HG03565 (cell line): ENCODE results near the gene TMBIM6.
"Not testable (repeated sequence)": the region's sequence is repeated elsewhere in the genome, so short reads cannot be mapped to it uniquely, and the experiment has no call there.

Source experiments
- ATAC-seq: cut with Tn5 transposase; IDR thresholded peaks from one replicate; pipeline ENCODE4 v1.9.1; 2021; ENCODE audit warnings: mild to moderate bottlenecking, moderate library complexity; ENCODE audit not compliant: unreplicated experiment

The TMBIM6 gene, protein sequence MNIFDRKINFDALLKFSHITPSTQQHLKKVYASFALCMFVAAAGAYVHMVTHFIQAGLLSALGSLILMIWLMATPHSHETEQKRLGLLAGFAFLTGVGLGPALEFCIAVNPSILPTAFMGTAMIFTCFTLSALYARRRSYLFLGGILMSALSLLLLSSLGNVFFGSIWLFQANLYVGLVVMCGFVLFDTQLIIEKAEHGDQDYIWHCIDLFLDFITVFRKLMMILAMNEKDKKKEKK

DNA sequence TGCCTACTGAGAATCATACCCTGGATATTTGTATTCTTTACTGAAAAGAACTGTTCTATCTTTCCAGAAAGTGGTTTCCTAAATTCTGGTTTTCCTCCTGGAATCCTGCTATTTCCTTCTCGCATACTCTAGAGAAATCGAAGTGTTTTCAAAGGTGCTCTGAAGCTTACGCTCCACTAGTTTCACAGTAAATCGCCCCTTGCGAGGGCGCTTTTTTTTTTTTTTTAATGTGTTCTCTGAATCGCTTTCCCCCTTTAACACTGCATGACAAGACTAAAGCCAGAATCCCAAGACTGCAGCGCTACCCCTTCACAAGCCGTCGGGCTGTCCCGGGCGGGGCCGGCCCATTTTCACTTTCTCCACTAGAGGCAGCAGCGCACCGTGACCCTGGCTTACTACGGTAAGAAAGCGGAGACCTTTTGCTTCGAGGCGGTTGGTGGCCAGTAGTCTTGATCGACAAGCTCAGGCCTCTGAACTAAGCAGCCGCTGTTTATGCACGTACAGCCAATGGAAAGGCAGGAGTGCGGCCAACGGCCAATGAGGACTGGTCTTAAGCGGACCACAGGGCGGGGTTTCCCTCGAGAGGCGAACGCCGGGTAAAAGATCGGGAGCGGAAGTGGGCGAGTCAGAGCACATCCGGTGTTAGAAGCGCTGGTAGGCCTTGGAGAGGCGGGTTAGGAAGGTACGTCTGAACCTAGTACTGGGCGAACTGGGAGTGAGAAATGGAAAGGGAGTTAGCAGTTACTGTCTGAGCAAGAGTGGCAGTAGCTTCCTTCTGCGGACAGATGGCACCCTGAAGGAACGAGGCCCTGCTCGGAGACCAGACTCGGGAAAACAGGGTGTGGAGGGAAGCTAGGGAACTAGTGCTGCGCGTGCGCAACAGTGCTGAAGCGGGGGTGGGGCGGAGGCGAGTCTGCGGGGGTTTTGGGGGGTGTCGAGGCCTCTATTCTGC is at the start of gene TMBIM6:
Gene TMBIM6, plus strand, starts transcription at position 628 of the 952 bp plus-strand sequence. CDS start 10,937 bp downstream, outside the sequence.
- peak; percentile 92 for ATAC-seq

DNA sequence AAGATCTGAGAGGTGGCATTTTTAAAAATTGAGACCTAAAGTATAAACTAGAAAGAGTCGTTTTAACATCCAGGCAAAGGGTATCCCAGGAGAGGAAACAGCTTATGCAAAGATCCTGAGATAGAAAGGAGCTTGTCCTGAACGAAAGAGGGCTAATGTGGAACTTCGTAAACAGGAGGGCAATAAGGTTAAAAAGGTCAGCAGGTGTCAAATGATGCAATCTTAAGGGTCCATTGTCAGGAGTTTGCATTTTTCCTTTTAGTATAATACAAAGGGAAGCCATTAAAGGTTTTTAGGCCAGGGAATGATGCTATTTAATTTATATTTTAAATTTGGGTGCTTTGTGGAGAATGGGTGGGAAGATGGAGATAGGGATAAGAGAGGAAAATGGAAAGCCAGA is 48.5 kb upstream of the TMBIM6 start:
- ATAC-seq = no peak

DNA sequence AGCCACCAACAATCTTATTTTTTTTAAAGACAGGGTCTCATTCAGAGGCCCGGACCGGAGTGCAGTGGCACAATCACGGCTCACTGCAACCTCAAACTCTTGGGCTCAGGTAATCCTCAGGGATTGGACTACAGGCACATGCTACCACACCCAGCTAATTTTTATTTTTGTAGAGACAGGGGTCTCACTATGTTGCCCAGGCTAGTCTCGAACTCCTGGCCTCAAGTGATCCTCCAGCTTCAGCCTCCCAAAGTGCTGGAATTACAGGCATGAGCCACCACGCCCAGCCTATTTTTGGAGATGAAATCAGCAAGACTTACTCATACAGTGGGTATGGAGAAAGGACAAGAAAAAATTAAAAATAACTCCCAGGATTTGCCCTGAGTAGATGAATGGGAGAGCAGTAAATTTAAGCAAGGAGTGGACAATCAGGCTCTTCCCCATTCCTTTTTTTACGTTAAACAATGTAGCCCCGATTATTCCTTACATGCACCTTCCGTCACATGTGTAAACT is 47.4 kb upstream of the TMBIM6 start:
- no peak for ATAC-seq

DNA sequence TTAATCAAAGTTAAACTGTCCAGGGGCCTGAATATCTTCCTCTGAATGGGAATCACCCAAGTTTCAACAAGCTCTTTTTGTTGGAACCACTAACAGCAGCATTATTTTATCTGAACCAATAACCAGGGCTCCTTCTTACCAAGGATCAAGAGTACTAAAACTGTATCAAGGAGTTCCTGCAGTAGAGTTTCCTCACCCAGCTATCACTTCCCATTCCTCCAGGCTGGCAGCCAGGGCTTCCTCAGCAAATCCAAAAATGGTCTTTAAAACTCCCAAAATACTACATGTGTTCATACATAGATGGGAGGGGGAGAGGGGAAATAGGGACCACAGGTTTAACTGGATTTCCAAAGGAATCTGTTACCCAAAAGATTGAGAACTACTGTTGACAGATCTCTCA is 44.6 kb upstream of the TMBIM6 start:
- ATAC-seq = no peak

DNA sequence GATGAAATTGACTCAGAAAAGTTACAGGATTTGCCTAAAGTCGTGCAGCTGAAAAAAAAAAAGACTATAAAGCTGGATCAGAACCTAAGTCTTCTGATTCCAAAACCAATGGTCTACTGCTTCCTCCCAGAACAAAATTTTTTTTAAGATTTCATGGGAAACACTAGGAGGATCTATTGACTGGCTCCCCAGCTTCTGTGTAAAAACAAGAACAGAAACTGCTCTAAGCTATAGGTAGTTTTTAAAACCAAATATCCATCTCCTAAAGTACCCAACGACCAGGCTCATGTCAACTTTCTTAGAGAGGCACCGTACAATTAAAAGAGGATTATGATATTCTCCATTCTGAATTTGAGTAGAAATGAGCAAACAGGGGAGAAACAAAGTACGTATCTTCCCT is 43.5 kb upstream of the TMBIM6 start:
- no peak for ATAC-seq

DNA sequence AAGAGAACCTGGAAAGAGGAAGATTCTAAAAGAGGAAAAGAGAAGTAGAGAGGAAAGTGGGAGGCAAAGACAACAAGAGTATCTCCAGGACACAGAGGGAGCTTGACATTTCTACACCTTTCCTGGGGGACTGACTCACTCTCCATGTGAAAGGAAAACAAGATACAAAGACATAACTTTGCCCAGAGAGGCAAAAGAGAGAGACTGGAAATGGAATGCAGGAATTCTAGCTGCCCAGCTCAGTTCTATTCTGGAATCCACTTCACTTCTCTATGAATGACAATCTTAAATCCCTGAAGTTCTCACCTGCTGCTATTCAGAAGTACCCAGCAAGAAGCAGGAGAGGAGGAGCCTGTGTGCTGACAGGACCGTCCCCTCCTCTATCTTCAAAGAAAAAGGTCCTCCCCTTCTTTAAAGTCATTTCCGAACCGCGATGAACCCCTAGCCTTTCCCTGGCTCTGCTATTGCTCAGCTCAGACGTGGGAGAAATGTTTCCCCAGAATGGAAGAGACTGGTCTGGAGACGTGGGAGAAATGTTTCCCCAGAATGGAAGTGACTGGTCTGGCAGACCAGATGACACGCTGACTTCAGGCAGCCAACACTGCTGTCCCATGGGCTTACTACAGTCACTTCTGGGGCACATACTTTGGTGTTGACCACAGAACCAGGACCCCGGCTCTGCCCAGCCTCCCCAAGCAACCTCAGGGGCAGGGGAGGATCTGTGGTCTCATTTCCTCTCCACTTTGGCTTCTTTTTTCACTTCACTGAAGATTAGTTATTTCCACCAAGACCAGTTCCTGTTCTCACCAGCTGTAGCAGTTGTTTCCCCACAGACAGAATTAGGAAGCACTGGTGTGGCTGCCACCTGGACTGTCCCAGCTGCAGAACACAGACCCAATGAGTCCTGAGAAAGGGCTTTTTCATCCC is 42.5 kb upstream of the TMBIM6 start:
- peak; percentile 45 for ATAC-seq

DNA sequence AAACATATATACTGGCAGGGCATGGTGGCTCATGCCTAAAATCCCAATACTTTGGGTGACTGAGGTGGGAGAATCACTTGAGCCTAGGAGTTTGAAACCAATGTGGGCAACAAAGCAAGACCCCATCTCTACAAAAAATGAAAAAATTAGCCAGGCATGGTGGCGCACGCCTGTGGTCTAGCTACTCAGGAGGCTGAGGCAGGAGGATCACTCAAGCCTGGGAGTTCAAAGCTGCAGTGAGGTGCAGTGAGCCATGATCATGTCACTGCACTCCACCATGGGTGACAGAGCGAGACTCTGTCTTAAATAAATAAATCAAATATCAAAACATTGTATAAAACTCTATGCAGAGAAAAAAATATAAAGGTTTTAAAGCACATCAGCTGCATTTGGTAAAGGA is 39.3 kb upstream of the TMBIM6 start:
- ATAC-seq = no peak

DNA sequence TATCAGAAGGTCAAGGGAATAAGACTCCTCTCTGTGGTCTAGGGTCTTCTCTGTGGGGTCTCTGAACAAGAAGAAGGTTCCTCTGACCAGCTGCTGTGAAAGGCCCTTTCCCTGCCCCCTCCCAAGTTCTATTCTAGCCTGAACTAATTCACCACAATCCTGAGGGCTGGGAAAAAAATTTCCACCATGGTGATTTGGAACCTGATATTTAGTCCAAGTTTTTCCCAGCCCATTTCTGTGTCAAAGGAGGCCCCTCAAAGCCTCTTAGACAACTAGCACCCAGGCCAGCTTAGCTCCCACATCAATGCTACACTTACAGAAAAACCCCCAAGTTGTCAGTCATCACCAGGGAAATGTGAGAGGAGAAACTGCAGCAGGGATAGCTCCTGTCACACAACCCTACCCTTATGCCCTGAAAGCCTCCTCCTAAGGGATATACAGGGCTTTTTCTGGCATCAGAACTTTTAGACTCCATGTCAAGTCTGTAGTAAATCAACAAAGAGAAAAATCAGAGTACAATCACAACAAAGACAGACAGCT is 38.6 kb upstream of the TMBIM6 start:
- no peak for ATAC-seq

DNA sequence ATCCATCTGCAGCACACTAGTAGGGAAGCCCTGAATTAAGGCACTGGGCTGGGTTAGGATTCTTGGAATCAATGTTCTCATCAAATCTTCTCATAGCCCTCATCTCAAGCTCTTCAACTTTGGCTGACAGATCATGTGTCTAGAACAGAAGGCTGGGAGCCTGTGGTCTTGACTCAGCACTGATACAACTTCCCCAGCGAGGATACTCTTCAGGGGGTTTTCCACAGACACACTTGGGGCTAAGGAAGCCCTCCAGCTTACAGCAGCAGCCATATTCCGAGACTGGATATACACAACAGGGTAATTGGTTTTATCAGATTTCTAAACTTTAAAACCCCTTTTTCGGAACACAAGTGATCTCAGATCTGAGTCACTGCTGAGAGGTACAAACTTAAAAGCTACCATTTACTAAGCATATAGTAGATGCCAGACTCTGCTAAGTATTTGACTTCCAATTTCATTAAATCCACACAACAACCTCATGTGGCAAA is 37.7 kb upstream of the TMBIM6 start:
- ATAC-seq = no peak

DNA sequence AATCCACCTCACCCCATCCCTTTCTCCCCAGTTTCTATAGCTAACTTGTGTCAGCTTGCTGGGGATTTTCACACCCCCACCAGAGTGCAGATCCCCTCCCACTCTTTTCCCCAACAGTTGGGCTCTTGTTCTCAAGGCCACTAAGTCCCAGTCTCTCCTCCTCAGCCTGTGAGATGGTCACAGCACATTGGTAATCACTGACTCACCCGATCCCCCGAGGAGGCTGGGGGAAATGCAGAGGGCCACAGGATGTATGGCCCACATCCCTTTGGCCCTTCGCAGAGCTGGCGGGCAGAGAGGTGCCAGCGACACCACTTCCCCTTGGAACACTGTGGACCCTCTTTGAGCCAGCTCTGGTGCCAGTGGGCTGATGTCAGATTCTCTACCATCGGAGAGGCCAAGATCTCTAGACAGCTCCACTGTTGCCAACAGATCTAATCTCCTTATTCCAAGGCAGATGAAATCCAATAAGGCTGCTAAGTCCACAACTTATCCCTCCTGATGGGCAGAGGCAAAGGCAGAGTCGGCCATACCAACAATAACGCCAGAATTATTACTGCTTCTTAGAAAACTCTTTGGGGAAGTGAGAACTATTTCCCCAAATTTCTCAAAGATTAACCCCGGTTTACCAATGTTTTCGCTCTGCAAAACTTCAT is 35.8 kb upstream of the TMBIM6 start:
- no peak for ATAC-seq

DNA sequence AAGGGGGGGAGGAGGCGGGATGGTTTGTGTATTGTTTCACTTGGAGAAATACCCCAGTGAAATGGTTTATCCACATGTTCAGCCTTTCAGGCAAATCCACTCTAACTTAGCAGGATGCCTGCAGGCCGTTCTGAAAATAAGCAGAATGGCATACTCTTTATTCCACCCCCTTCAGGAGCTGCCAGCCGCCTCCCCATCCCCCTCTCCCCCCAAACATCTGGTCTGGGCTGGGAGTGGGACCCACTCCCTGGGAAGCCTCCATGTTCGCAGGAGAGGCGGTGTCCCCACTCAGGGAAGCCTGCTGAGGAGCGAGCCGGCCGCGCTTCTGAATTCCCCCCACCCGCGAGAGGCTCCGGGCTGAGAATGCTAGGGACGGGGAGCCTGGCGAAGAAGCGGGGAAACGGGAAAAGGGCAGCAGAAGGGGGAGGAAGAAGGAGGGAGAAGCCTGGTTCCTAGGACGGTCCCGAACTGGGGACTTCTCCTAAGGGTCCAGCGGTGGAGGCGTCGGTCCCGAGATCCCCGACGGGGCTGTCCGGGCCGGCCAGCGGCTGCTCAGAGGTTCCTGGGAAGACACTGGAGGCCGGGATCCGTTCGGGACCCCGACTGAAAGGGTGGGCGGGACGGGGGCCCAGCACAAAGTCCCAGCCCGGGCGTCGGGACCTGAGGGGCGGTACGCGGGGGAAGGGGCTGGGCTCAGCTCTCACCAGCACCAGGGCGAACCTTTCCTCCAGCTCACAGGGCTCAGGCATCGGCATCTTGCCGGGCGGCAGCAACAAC is 34.8 kb upstream of the TMBIM6 start:
- ATAC-seq = no peak

DNA sequence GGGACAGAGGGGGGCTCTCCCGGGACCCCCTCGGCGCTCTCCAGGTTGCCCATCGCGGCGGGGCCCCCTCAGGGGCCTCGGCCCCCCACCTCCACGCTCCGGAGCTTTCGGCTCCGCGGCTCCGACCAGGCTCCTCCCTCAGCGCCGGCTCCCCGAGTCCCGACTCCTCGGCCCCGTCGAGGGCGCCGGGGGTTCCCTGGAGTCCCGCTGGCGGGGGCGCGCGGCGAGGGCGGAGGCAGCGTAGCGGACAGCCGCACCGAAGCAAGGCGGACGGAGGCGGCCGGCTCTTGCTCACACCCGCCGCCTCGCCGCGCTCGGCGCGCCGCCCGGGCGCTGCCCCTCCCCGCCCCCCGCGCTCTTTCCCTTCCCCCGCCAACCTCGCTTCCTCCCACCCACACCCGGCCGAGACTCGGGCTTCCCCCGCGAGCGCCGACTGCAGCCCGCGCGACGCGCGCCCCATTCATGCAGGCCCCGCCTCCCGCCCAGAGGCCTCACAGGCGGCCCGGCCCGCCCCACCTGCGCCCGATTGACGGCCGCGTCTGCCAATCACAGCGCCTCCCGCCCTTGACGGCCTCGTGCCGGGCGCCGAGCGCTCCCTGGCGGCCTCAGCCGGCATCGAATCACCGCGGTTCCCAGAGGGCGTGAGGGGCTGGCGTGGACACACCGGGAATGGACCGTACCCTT is 34.1 kb upstream of the TMBIM6 start, which contains the start of gene FMNL3:
Gene FMNL3, minus strand, starts transcription at position 278 of the 684 bp plus-strand sequence. Its CDS starts 225 bp downstream, at position 53.
- peak; percentile 56 for ATAC-seq

DNA sequence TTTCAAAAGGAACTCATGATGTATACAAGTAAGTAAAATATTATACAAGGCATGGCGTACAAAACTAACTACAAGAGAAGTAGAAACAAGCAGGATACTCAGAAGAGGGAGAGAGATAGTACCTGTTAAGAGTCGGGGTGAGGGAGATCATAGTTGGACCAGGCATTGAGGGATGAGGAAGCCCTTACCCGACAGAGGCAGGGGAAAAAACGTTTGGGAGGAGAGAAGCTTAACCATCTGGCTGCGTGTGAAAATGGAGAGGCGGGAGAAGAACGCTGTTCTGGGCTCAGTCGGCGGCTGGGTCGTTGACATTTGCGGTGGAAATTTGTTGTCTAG is 33.6 kb upstream of the TMBIM6 start:
- no peak for ATAC-seq

DNA sequence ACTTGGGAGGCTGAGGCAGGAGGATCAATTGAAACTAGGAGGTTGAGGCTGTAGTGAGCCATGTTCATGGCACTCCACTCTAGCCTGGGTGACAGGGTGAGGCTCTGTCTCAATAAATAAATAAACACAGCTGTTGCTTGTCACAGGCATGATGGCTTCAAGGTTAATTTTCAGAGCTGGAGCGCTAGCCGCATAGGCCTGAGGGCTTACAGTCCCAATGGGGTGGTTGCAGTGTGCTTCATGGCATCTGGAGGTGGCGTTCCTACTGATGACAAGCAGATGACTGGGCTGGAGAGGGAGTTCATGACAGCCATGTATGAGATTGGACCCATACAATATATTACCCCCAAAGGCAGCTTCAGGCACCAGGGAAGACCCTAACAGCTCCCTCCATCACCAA is 32.5 kb upstream of the TMBIM6 start:
- ATAC-seq = no peak

DNA sequence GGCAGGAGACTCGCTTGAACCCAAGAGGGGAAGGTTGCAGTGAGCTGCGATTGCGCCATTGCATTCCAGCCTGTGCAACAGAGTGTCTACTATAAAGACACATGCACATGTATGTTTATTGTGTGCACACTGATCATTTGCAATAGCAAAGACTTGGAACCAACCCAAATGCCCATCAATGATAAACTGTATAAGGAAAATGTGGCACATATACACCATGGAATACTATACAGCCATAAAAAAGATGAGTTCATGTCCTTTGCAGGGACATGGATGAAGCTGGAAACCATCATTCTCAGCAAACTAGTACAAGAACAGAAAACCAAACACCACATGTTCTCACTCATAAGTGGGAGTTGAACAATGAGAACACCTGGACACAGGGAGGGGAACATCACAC is 27.4 kb upstream of the TMBIM6 start:
- not testable (repeated sequence) for ATAC-seq

DNA sequence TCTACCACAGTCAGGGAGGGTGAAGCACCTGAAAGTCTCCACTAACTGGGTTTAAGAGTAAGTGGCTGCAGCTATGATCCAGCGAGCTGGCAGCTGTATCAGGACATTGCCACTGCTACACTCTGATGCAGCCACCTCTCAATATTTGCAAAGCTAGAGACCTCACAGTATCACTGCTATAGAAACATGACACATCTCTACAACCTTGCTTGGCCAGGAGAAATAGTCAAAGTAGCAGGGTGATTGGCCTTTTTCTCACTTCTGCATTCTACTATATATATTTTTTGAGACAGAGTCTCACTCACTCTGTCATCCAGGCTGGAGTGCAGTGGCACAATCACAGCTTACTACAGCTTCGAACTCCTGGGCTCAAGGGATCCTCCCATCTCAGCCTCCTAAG is 24.8 kb upstream of the TMBIM6 start:
- ATAC-seq = no peak

DNA sequence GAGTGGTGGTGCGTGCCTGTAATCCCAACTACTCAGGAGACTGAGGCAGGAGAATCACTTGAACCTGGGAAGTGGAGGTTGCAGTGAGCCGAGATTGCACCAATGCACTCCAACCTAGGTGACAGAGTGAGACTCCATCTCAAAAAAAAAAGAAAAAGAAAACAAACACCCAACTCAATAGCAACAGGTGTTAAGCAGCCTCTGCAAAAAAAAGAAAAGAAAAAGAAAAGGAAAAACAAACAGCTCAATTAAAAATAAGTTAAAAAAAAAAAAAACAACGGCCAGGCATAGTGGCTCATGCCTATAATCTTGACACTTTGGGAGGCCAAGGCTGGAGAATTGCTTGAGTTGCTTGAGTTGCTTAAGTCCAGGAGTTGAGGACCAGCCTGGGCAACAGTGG is 23.6 kb upstream of the TMBIM6 start:
- ATAC-seq = not testable (repeated sequence)

DNA sequence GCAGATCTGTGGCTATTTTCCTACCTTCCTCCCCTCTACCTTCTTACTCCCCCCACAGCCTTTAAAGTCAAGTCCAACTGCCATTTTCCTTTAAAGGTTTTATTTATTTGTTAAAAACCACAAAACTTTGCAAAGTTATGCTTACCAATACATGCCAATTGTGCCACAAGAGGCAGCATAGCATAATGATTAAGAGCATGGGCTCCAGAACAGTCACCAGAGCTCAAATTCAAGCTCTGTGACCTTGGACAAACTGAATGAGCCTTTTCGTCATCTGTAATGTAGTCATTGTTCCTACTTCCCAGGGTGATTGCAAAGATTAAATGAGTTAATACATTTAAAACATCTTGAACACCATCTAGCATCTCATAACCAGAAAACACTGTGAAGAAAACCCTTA is 21.1 kb upstream of the TMBIM6 start:
- ATAC-seq = no peak

DNA sequence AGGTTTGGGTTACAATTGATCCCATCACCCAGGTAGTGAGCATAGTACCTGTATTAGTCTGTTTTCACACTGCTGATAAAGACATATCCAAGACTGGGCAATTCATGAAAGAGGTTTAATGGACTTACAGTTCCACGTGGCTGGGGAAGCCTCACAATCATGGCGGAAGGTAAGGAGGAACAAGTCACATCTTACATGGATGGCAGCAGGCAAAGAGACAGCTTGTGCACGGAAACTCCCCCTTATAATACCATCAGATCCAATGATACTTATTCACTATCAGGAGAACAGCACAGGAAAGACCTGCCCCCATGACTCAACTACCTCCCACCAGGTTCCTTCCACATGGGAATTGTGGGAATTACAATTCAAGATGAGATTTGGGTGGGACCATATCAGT is 20.0 kb upstream of the TMBIM6 start:
- not testable (repeated sequence) for ATAC-seq
